Activated CD4-positive, alpha-beta T cell treated with anti-CD3 and anti-CD28 coated beads, Interleukin-2, Interleukin-6, amounts not matched to agents 100 ng/mL and 50 ng/mL, durations not matched to agents 16 hours and 8 hours (primary cell): ENCODE measurements around the gene COPE.

Source experiments
- DNase-seq: peaks from one replicate; pipeline ENCODE4 v3.0.0-alpha.2; 2020

Gene COPE

DNA sequence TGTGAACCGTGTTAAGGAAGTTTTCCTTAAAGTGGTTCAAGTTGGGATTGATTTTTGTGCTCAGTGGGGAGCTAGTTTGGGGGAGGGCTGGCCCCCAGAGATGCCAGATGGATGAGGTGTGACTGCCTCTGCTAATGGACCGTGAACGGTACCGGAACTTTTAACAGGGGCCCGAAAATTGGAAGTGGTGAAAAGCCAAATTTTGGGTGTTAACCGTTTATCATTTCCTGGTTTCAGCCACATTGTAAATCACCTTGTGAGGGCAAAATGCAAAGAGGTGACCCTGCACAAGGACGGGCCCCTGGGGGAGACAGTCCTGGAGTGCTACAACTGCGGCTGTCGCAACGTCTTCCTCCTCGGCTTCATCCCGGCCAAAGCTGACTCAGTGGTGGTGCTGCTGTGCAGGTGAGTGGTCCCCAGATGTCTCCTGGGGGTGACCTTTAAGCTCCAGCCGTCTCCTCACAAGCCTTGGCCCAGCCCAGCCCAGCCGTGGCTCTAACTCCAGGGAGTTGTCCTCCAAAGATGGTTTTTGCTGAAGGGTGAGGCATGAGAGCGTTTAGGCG lies 69.3 kb downstream of the COPE start:
- no peak for DNase-seq
